ENCODE data around the gene EGFL7. TPM values are rescaled to one million over a fixed set of nuclear protein-coding genes. Genes with fewer than 3 reads are reported as not detected.
A peak's percentile ranks its signal among the peaks of the same experiment; 100 is the strongest.

EGFL7 gene
- total and polyA plus RNA-seq, 2 of the 13 experiments (the other 11 are each of a cell fraction or from before 2014, with no cell fraction given) = 0.20 to 5.1 TPM

GRCh38 chr9:136625101-136626065 lies 37.3 kb upstream of the EGFL7 start (continued):
- TF ChIP-seq ZNF280B (CRISPR knock-in tag; IDR thresholded peaks at IDR 0.05; ENCODE audit: borderline replicate concordance) (no peak), ZNF607 (CRISPR knock-in tag; IDR thresholded peaks at IDR 0.05; ENCODE audit: borderline replicate concordance) (no peak), NFRKB (IDR thresholded peaks at IDR 0.05) (no peak), ZNF451 (CRISPR knock-in tag; IDR thresholded peaks at IDR 0.05) (no peak), SNAPC5 (CRISPR knock-in tag; IDR thresholded peaks at IDR 0.05; ENCODE audit: borderline replicate concordance) (no peak), ZNF136 (CRISPR knock-in tag; IDR thresholded peaks at IDR 0.05; ENCODE audit: low read depth) (no peak), TSC22D2 (CRISPR knock-in tag; IDR thresholded peaks at IDR 0.05; ENCODE audit: borderline replicate concordance) (peak; percentile 28; the same call in 1 of the 2 replicates), DMAP1 (CRISPR knock-in tag; IDR thresholded peaks at IDR 0.05) (no peak), ZMYM4 (CRISPR knock-in tag; IDR thresholded peaks at IDR 0.05) (no peak; the same call in 1 of the 2 replicates), NPAS2 (CRISPR knock-in tag; IDR thresholded peaks at IDR 0.05; ENCODE audit: borderline replicate concordance) (no peak), SP5 (CRISPR knock-in tag; IDR thresholded peaks at IDR 0.05; ENCODE audit: borderline replicate concordance, low read depth) (peak; percentile 29; the same call in 1 of the 2 replicates), ZNF329 (CRISPR knock-in tag; IDR thresholded peaks at IDR 0.05; ENCODE audit: low read depth) (no peak), FOXM1 (CRISPR knock-in tag; IDR thresholded peaks at IDR 0.05) (no peak), THAP9 (CRISPR knock-in tag; IDR thresholded peaks at IDR 0.05; ENCODE audit: borderline replicate concordance) (no peak), FOXO1 (CRISPR knock-in tag; IDR thresholded peaks at IDR 0.05) (0 out of 2 replicates have a peak, but pooled peaks have one; percentile 37), ZNF552 (CRISPR knock-in tag; IDR thresholded peaks at IDR 0.05; ENCODE audit: borderline replicate concordance) (no peak), IKZF5 (CRISPR knock-in tag; IDR thresholded peaks at IDR 0.05) (peak; percentile 63; the same call in 1 of the 2 replicates), ZNF616 (CRISPR knock-in tag; IDR thresholded peaks at IDR 0.05; ENCODE audit: low read depth) (no peak)
- TF ChIP-seq, protein P1, sequence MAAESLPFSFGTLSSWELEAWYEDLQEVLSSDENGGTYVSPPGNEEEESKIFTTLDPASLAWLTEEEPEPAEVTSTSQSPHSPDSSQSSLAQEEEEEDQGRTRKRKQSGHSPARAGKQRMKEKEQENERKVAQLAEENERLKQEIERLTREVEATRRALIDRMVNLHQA (CRISPR knock-in tag; IDR thresholded peaks at IDR 0.05) = no peak
- TF ChIP-seq, protein P2, sequence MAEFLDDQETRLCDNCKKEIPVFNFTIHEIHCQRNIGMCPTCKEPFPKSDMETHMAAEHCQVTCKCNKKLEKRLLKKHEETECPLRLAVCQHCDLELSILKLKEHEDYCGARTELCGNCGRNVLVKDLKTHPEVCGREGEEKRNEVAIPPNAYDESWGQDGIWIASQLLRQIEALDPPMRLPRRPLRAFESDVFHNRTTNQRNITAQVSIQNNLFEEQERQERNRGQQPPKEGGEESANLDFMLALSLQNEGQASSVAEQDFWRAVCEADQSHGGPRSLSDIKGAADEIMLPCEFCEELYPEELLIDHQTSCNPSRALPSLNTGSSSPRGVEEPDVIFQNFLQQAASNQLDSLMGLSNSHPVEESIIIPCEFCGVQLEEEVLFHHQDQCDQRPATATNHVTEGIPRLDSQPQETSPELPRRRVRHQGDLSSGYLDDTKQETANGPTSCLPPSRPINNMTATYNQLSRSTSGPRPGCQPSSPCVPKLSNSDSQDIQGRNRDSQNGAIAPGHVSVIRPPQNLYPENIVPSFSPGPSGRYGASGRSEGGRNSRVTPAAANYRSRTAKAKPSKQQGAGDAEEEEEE (CRISPR knock-in tag; IDR thresholded peaks at IDR 0.05; ENCODE audit: borderline replicate concordance) = no peak

Measured in HepG2 (cell line).